ENCODE data around the gene PPARG. TPM values are rescaled to one million over a fixed set of nuclear protein-coding genes. Genes with fewer than 3 reads are reported as not detected.
"Not testable (repeated sequence)": the region's sequence is repeated elsewhere in the genome, so short reads cannot be mapped to it uniquely, and the experiment has no call there.

The PPARG gene
- total RNA-seq, 2 donors from 2014 or later, result 5.4 to 44.2 TPM

DNA sequence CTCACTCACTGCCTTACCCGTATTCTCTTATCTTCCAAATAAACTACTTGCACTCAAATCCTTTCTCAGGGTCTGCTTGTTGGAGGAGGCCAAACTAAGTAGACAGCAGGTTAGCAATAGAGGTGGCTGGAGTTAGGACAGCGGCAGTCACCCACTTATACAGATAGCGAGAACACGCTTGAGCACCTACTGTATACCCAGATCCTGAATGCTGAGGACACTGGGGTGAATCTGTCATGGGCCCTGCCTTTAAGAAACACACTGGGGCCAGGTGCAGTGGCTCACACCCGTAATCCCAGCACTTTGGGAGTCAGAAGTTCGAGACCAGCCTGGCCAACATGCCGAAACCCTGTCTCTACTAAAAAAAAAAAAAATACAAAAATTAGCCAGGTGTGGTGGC is 157.4 kb downstream of the PPARG start:
- DNase-seq (no peak), ATAC-seq (no peak)
- 86 to 88% methylated on average over 7 of the region's 7 CpGs for WGBS, 2 donors
- Histone ChIP-seq H3K27me3 (no peaks in the 10 kb centered on the region), H3K4me1 (no peaks in the 10 kb centered on the region), H3K4me3 (no peak overlapping the region), H3K27ac (no peak overlapping the region), H3K36me3 (replicated peaks in 1 of 2; ENCODE audit: insufficient read depth in 1 of 2, low read depth in 2 of 2) (no peaks in the 10 kb centered on the region), H3K9me3 (no peaks in the 10 kb centered on the region)
- TF ChIP-seq, protein P1, sequence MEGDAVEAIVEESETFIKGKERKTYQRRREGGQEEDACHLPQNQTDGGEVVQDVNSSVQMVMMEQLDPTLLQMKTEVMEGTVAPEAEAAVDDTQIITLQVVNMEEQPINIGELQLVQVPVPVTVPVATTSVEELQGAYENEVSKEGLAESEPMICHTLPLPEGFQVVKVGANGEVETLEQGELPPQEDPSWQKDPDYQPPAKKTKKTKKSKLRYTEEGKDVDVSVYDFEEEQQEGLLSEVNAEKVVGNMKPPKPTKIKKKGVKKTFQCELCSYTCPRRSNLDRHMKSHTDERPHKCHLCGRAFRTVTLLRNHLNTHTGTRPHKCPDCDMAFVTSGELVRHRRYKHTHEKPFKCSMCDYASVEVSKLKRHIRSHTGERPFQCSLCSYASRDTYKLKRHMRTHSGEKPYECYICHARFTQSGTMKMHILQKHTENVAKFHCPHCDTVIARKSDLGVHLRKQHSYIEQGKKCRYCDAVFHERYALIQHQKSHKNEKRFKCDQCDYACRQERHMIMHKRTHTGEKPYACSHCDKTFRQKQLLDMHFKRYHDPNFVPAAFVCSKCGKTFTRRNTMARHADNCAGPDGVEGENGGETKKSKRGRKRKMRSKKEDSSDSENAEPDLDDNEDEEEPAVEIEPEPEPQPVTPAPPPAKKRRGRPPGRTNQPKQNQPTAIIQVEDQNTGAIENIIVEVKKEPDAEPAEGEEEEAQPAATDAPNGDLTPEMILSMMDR (IDR thresholded peaks at IDR 0.05), result no peak
- TF ChIP-seq POLR2A (IDR thresholded peaks at IDR 0.05), result no peak
- intact Hi-C loops (cut with DNase I), result no loop called here

- Histone ChIP-seq H3K36me3 (replicated peaks in 1 of 2; ENCODE audit: insufficient read depth in 1 of 2, low read depth in 2 of 2) (no peaks in the 10 kb centered on the region), H3K27me3 (no peaks in the 10 kb centered on the region), H3K27ac (no peak overlapping the region), H3K4me3 (no peak overlapping the region), H3K4me1 (no peaks in the 10 kb centered on the region), H3K9me3 (no peaks in the 10 kb centered on the region)
- TF ChIP-seq POLR2A (IDR thresholded peaks at IDR 0.05), result no peak
- TF ChIP-seq, protein P1 (IDR thresholded peaks at IDR 0.05), result no peak
- ATAC-seq, result no peak
- WGBS, 2 donors, result 83 to 87% methylated on average over 4 of the region's 4 CpGs
- no peak for DNase-seq
- intact Hi-C loops (cut with DNase I), result no loop called here
These were observed 158.2 kb downstream of the PPARG start for GRCh38 chr3:12447075-12447474.

- H3K9me3 ChIP-seq; H3K4me3 ChIP-seq; H3K4me1 ChIP-seq; ATAC-seq; H3K36me3 ChIP-seq (replicated peaks in 1 of 2; ENCODE audit: insufficient read depth in 1 of 2, low read depth in 2 of 2); intact Hi-C loops (cut with DNase I); H3K27ac ChIP-seq; H3K27me3 ChIP-seq; DNase-seq: not testable (repeated sequence)
- 73 to 79% methylated on average over 4 of the region's 4 CpGs for WGBS, 2 donors
These were observed 159.7 kb downstream of the PPARG start for GRCh38 chr3:12448404-12449202.

DNA sequence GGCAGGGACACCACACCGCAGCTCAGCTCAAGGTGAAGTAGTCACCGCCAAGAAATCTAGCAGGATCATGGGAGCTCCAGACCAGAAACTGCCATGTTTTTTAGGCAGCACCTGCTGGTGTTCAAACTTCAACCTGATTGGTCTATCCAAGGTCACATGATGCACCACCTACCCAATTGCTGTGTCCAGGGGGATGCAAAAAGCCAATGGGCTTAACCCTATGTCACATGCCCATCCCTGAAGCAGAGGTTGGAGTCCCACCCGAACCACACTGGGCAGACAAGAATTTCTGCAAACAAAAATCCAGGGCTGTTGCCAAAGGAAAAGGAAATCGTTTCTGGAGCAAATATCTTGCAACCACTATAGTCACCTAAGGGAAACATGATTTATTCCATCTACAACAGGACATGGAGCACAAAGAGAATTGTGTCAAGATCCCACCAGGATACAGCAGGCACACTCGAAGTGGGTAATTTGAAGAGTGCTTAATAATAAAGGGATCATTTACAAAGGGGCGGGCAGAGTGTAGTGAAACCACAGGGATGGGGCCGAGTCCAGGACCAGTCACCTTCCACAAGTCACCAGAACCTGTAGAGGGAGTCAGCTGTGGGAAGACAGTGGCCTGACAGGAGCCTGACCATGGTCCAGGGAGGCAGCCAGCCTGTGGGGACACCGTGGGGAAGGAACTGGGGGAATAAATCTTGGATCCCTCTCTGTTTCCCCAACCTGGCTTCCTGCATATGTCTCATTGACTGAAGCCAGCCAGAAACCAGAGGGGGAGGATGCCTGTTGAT is 161.2 kb downstream of the PPARG start:
- ATAC-seq, result no peak
- no peak overlapping the region for H3K4me3 ChIP-seq
- 49 to 53% methylated on average over 8 of the region's 8 CpGs for WGBS, 2 donors
- no peak overlapping the region for H3K27ac ChIP-seq
- H3K27me3 ChIP-seq, result no peaks in the 10 kb centered on the region
- H3K4me1 ChIP-seq, result no peaks in the 10 kb centered on the region
- H3K9me3 ChIP-seq, result no peaks in the 10 kb centered on the region
- TF ChIP-seq, protein P1 (IDR thresholded peaks at IDR 0.05), result no peak
- no peak for TF ChIP-seq POLR2A (IDR thresholded peaks at IDR 0.05)
- DNase-seq, result no peak
- no peaks in the 10 kb centered on the region for H3K36me3 ChIP-seq (replicated peaks in 1 of 2; ENCODE audit: insufficient read depth in 1 of 2, low read depth in 2 of 2)
- intact Hi-C loops (cut with DNase I), result no loop called here

GRCh38 chr3:12451481-12451880 is 162.6 kb downstream of the PPARG start:
- Histone ChIP-seq H3K4me1 (no peaks in the 10 kb centered on the region), H3K4me3 (no peak overlapping the region), H3K27me3 (no peaks in the 10 kb centered on the region), H3K36me3 (replicated peaks in 1 of 2; ENCODE audit: insufficient read depth in 1 of 2, low read depth in 2 of 2) (no peaks in the 10 kb centered on the region), H3K27ac (no peak overlapping the region), H3K9me3 (no peaks in the 10 kb centered on the region)
- DNase-seq, result no peak
- WGBS, 2 donors, result 83 to 87% methylated on average over 4 to 5 of the region's 5 CpGs
- TF ChIP-seq, protein P1 (IDR thresholded peaks at IDR 0.05), result no peak
- no peak for TF ChIP-seq POLR2A (IDR thresholded peaks at IDR 0.05)
- ATAC-seq, result no peak
- intact Hi-C loops (cut with DNase I), result no loop called here

Data from body of pancreas (tissue), 4 donors.